Measurements from ENCODE around the gene KLRF2. TPM values are rescaled to one million over a fixed set of nuclear protein-coding genes. Genes with fewer than 3 reads are reported as not detected.
A peak's percentile ranks its signal among the peaks of the same experiment; 100 is the strongest.

KLRF2 gene
- polyA plus RNA-seq, 1 experiment: not detected

DNA sequence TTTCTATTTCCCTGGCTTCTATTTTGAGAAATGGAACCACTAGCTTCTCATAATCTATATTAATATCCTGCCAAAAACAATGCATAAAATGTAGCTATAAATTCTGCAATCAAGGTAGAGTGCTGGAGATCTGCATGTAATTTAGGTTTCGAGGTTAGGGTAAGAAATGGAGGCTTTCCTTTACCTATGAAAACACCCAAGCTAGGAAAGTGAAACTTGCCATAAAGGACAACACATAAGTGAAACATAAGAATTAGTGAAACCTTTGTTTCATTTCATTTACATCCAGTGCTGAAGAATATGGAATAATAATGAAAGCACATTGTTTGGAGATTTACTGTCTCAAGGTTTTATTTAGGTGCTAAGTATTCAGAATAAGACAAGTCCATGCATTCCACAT lies 41.1 kb downstream of the KLRF2 start:
- Histone ChIP-seq H3K27me3 (ENCODE audit: control insufficient read depth, insufficient read depth, low read length) (no peaks in the 10 kb centered on the region; the same call in 1 of the 2 replicates), H3K4me3 (ENCODE audit: low read depth, low read length) (no peak overlapping the region), H3K36me3 (ENCODE audit: control insufficient read depth, insufficient read depth, low read length) (no peaks in the 10 kb centered on the region)
- no peak for DNase-seq (ENCODE audit: low read depth)
- TF ChIP-seq, protein P1, sequence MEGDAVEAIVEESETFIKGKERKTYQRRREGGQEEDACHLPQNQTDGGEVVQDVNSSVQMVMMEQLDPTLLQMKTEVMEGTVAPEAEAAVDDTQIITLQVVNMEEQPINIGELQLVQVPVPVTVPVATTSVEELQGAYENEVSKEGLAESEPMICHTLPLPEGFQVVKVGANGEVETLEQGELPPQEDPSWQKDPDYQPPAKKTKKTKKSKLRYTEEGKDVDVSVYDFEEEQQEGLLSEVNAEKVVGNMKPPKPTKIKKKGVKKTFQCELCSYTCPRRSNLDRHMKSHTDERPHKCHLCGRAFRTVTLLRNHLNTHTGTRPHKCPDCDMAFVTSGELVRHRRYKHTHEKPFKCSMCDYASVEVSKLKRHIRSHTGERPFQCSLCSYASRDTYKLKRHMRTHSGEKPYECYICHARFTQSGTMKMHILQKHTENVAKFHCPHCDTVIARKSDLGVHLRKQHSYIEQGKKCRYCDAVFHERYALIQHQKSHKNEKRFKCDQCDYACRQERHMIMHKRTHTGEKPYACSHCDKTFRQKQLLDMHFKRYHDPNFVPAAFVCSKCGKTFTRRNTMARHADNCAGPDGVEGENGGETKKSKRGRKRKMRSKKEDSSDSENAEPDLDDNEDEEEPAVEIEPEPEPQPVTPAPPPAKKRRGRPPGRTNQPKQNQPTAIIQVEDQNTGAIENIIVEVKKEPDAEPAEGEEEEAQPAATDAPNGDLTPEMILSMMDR (IDR thresholded peaks at IDR 0.05; ENCODE audit: insufficient read depth, low read depth, low read length): no peak
- ChIA-PET POLR2A (no interaction called here), CTCF (interaction anchor here (0.8 to 2.9 kb wide), 2 partner anchors 109 to 172 kb away, joined by 4 to 20 read pairs; no protein-coding TSS in a partner anchor)

DNA sequence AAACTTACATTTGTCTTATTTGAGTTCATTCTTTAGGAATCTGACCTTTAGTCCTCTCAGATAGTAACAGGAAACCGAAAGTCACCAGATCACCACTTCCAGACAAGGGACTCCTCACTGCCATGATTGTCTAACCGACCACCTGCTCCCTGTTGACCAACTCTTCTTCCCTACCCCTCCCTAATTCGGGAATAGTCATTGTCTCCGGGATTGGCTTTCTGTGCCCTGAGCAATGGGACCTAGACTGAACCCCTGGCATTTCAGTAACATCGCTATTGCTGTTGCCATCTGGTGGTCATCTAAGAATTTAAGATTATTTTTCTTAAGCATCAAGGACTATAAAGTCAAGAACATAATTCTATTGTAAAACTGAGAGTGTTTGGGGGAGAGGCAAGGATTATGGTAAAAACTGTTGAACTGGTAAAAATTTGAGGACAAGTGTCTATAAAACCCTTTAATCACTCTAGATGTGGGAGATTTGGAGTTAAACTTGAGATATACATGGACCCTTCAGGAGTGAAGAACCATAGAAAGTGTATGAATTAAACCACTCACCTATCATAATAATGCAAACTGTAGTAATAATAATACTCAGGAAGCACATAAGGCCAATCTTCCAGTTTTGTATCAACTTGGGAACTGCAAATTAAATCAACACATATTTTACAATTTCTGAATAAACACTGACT lies 44.6 kb downstream of the KLRF2 start:
- no peaks in the 10 kb centered on the region for H3K27me3 ChIP-seq (ENCODE audit: control insufficient read depth, insufficient read depth, low read length)
- ChIA-PET CTCF (interaction anchor here (0.6 to 5.1 kb wide), 5 partner anchors 14 to 179 kb away, joined by 3 to 64 read pairs (median 8); no protein-coding TSS in a partner anchor), POLR2A (no interaction called here)
- no peaks in the 10 kb centered on the region for H3K36me3 ChIP-seq (ENCODE audit: control insufficient read depth, insufficient read depth, low read length)
- DNase-seq (ENCODE audit: low read depth): no peak
- H3K4me3 ChIP-seq (ENCODE audit: low read depth, low read length): no peak overlapping the region
- TF ChIP-seq, protein P1 (IDR thresholded peaks at IDR 0.05; ENCODE audit: insufficient read depth, low read depth, low read length): peak; percentile 64

DNA sequence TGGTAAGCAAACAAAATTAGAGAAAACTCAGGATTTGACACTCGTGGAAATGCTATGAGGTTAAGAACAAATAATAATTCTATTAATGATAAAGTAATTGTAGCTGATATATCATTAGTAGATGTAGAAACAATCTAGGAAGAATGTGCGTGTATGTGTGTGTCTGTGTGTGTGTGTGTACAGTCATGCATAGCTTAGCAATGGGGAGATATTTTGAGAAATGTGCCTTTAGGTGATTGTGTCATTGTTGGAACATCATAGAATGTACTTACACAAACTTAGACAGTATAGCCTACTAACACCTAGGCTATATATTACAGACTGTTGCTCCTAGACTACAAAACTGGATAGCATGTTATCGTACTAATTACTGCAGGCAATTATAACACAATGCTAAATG lies 45.6 kb downstream of the KLRF2 start:
- DNase-seq (ENCODE audit: low read depth): no peak
- Histone ChIP-seq H3K27me3 (ENCODE audit: control insufficient read depth, insufficient read depth, low read length) (no peaks in the 10 kb centered on the region), H3K4me3 (ENCODE audit: low read depth, low read length) (no peak overlapping the region), H3K36me3 (ENCODE audit: control insufficient read depth, insufficient read depth, low read length) (no peaks in the 10 kb centered on the region)
- TF ChIP-seq, protein P1 (IDR thresholded peaks at IDR 0.05; ENCODE audit: insufficient read depth, low read depth, low read length): no peak
- CTCF ChIA-PET: interaction anchor here (1.2 to 5.1 kb wide), 4 partner anchors 13 to 180 kb away, joined by 4 to 64 read pairs (median 17); no protein-coding TSS in a partner anchor
- POLR2A ChIA-PET: no interaction called here

DNA sequence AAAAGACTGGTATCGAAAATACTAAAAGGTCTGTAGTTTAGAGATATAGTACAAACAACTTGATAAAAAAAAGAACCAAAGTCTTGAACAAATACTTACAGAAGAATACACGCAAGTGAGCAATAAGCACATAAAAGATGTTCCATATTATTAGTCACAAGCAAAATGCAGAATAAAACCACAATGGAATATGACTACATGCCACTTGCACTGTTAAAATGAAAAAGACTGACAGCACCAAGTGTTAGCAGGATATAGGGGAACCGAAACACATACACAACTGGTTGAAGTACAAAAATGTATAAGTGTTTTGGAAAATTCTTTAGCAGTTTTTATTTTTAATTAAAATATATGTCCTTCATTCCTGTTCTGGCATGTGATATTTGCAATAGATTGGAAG lies 47.3 kb downstream of the KLRF2 start:
- no peaks in the 10 kb centered on the region for H3K36me3 ChIP-seq (ENCODE audit: control insufficient read depth, insufficient read depth, low read length)
- TF ChIP-seq, protein P1 (IDR thresholded peaks at IDR 0.05; ENCODE audit: insufficient read depth, low read depth, low read length): no peak
- no peak for DNase-seq (ENCODE audit: low read depth)
- H3K4me3 ChIP-seq (ENCODE audit: low read depth, low read length): no peak overlapping the region
- ChIA-PET CTCF (interaction anchor here (2.4 to 5.1 kb wide), 2 partner anchors 114 to 178 kb away, joined by 26 to 64 read pairs; no protein-coding TSS in a partner anchor), POLR2A (no interaction called here)
- H3K27me3 ChIP-seq (ENCODE audit: control insufficient read depth, insufficient read depth, low read length): no peaks in the 10 kb centered on the region

DNA sequence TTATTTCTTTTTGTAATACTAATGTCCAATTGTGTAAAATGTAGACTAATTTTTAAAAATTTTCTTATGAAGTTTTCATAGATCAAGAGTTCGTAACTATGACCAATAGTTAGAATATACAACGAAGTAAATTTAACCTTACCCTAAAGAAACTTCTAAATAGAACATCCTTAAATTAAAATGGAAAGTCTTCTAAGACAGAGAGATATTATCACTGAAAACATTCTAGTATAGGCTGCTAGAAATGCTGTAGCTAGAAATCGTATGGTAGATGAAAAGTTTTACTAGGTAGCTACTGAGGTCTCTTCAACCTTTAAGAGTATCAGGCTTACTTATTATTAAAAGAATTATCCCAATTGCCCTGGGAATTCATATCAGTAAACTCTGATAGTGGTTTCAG lies 50.0 kb downstream of the KLRF2 start:
- Histone ChIP-seq H3K4me3 (ENCODE audit: low read depth, low read length) (no peak overlapping the region), H3K36me3 (ENCODE audit: control insufficient read depth, insufficient read depth, low read length) (no peaks in the 10 kb centered on the region), H3K27me3 (ENCODE audit: control insufficient read depth, insufficient read depth, low read length) (no peaks in the 10 kb centered on the region)
- TF ChIP-seq, protein P1 (IDR thresholded peaks at IDR 0.05; ENCODE audit: insufficient read depth, low read depth, low read length): no peak
- ChIA-PET CTCF (interaction anchor here (0.6 to 1.2 kb wide), 3 partner anchors 22 to 180 kb away, joined by 3 to 4 read pairs (median 3); no protein-coding TSS in a partner anchor), POLR2A (no interaction called here)
- no peak for DNase-seq (ENCODE audit: low read depth)
